ENCODE measurements around the gene TMEM213. TPM values are rescaled to one million over a fixed set of nuclear protein-coding genes. Genes with fewer than 3 reads are reported as not detected.

The TMEM213 gene
- total and polyA plus RNA-seq, 12 donors: not detected

DNA sequence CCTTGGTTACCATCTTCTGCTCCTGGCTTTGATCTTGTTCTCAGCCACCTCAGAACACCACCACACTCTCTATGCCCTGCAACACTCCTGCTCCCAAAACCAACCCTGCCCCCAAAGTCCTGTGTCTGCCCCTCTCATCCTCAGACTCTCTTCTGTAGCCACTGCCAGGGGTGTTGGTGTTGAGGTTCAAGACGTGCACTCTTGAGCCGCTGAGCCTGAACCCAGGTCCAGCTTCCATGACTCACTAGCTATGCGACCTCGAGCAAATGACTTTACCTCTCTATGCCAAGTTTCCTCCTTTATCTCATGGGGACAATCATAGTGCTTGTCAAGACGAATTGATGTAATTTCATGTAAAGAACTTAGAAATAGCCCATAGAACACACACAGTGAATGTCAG, 1.0 kb downstream of the TMEM213 start:
- intact Hi-C loops (cut with DNase I): no loop called here
- DNase-seq (no peak), ATAC-seq (no peak)
- Histone ChIP-seq H3K27ac (no peak overlapping the region), H3K4me1 (no peaks in the 10 kb centered on the region), H3K36me3 (no peaks in the 10 kb centered on the region), H3K9me3 (no peaks in the 10 kb centered on the region), H3K4me3 (no peak overlapping the region), H3K27me3 (peaks cover 0 to 29% (median 19%) of the 10 kb centered on the region in 7 donors)
- 43% methylated on average over 5 of the region's 5 CpGs for WGBS, 2 donors
- TF ChIP-seq, protein P1, sequence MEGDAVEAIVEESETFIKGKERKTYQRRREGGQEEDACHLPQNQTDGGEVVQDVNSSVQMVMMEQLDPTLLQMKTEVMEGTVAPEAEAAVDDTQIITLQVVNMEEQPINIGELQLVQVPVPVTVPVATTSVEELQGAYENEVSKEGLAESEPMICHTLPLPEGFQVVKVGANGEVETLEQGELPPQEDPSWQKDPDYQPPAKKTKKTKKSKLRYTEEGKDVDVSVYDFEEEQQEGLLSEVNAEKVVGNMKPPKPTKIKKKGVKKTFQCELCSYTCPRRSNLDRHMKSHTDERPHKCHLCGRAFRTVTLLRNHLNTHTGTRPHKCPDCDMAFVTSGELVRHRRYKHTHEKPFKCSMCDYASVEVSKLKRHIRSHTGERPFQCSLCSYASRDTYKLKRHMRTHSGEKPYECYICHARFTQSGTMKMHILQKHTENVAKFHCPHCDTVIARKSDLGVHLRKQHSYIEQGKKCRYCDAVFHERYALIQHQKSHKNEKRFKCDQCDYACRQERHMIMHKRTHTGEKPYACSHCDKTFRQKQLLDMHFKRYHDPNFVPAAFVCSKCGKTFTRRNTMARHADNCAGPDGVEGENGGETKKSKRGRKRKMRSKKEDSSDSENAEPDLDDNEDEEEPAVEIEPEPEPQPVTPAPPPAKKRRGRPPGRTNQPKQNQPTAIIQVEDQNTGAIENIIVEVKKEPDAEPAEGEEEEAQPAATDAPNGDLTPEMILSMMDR (IDR thresholded peaks at IDR 0.05): no peak

DNA sequence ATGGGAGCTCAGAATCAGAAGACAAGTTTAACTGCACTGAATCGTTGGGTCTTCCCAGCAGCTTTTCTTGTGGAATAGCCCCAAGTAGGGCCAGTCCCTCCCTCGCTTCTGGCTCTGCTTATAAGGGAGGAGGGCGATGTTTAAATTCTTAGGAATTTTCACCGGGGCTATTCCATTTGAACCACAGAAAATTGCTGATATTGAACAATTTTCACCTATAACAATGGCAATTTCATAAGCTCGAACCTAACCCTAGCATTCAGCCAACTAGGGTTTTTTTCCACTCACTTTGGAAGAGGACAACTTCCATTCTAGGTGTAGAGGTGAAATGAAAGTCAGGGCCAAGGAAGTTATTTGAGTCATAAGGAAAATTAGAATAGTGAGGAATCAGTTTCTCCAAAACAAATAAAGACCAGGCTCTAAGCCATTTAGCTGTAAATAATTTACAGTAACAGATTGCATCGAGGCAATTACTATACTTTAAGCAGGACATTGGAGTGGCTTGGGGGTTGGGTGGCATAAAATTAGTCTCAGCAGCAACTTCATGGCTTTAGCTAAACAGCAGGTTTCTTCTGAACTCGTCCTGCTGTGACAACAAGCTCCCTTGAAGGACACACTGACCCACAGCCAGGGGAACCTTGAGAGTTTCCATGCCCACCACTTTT, 1.7 kb downstream of the TMEM213 start:
- Histone ChIP-seq H3K9me3 (no peaks in the 10 kb centered on the region), H3K4me3 (no peak overlapping the region), H3K4me1 (no peaks in the 10 kb centered on the region), H3K36me3 (no peaks in the 10 kb centered on the region), H3K27ac (no peak overlapping the region), H3K27me3 (peaks cover 0 to 31% (median 19%) of the 10 kb centered on the region in 7 donors)
- TF ChIP-seq, protein P1 (IDR thresholded peaks at IDR 0.05): no peak
- ATAC-seq (no peak), DNase-seq (no peak)
- intact Hi-C loops (cut with DNase I): no loop called here
- 80 to 83% methylated on average over 7 of the region's 7 CpGs for WGBS, 2 donors

DNA sequence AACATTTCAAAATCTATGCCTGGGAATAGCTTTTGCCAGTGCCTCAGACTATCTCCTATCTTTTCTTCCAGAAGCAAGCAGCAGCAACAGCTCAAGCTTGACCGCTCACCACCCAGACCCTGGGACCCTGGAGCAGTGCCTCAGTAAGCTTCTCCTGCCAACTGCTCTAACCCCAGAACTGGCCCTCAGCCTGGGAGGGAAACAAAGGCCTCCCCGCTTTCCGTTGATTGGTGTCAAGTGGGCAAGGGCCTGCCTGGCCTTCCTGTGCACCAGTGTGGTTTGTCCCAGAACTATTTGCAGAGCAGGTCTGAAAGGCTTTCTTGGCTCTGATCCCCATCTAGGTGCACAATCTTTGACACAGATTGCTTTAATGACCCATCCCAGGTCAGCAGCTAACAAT, 3.5 kb downstream of the TMEM213 start:
- DNase-seq: no peak
- Histone ChIP-seq H3K27me3 (peaks cover 0 to 26% (median 19%) of the 10 kb centered on the region in 7 donors), H3K9me3 (no peaks in the 10 kb centered on the region), H3K27ac (no peak overlapping the region), H3K4me3 (no peak overlapping the region), H3K4me1 (no peaks in the 10 kb centered on the region), H3K36me3 (no peaks in the 10 kb centered on the region)
- TF ChIP-seq, protein P1 (IDR thresholded peaks at IDR 0.05): no peak
- intact Hi-C loops (cut with DNase I): no loop called here
- 92 to 96% methylated on average over 3 of the region's 3 CpGs for WGBS, 2 donors
- no peak for ATAC-seq

DNA sequence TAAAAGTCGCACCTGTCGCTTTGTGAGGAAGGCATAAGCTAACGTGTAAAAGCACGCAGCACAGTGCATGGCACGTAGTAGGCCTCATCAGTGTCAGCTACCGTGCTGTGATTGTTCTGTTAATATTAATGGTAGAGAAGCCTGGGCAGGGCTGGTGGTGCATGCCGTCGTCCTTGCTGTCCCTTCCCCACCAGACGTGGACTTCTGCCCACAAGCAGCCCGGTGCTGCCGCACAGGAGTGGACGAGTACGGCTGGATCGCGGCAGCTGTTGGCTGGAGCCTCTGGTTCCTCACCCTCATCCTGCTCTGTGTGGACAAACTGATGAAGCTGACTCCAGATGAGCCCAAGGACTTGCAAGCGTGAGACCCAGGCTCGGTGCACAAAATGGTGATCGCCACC, 4.9 kb downstream of the TMEM213 start:
- Histone ChIP-seq H3K27ac (no peak overlapping the region), H3K36me3 (no peaks in the 10 kb centered on the region), H3K4me1 (no peaks in the 10 kb centered on the region), H3K4me3 (no peak overlapping the region), H3K9me3 (peaks cover 0 to 7% (median 0%) of the 10 kb centered on the region in 11 donors), H3K27me3 (peaks cover 0 to 19% (median 10%) of the 10 kb centered on the region in 7 donors)
- DNase-seq (no peak), ATAC-seq (no peak)
- TF ChIP-seq, protein P1 (IDR thresholded peaks at IDR 0.05): no peak
- intact Hi-C loops (cut with DNase I): no loop called here
- 95 to 96% methylated on average over 18 of the region's 18 CpGs for WGBS, 2 donors

Measured in heart right ventricle (tissue), 16 donors.